Tibial artery (tissue), 4 donors: ENCODE data around the gene EDEM1.

Experiments used
- DNase-seq, 2 donors: peaks; one replicate each; pipeline ENCODE4 v3.0.0-alpha.2; 2019
- H3K27ac ChIP-seq, 2 donors: fragments of 200-600 bp; sonication (generic) in 1 of 2; 1 replicate in 1 of 2; 2 replicates in 1 of 2; pipeline ENCODE4 v1.5.1; 2018 to 2019; ENCODE audit warnings: mild to moderate bottlenecking in 1 of 2
- H3K27me3 ChIP-seq, 2 donors: fragments of 200-600 bp; sonication (generic) in 1 of 2; one replicate each; pipeline versions ENCODE4 v1.5.1 to v1.6.0; 2016 to 2019
- H3K36me3 ChIP-seq, 3 donors: fragments of 200-600 bp; sonication (generic) in 2 of 3; one replicate each; pipeline ENCODE4 v1.5.1; 2016 to 2019; ENCODE audit warnings: mild to moderate bottlenecking in 2 of 3
- H3K4me1 ChIP-seq, 4 donors: fragments of 200-600 bp; sonication (generic) in 2 of 4; 1 replicate in 3 of 4; 2 replicates in 1 of 4; pipeline ENCODE4 v1.5.1; 2016 to 2019
- H3K4me3 ChIP-seq, 2 donors: fragments of 200-600 bp; sonication (generic) in 1 of 2; 1 replicate in 1 of 2; 2 replicates in 1 of 2; pipeline ENCODE4 v1.5.1; 2018 to 2019; ENCODE audit warnings: mild to moderate bottlenecking in 2 of 2
- H3K9me3 ChIP-seq, 3 donors: fragments of 200-600 bp; sonication (generic) in 1 of 3; one replicate each; pipeline ENCODE4 v1.5.1; 2016 to 2019
- CTCF ChIP-seq, 2 experiments: fragments of 200-600 bp in 1 of 2; fragments of 450-650 bp in 1 of 2; IDR thresholded peaks; one replicate each; pipeline ENCODE4 v1.5.1; 2017 to 2019; ENCODE audit warnings: antibody characterized with exemption in 2 of 2, mild to moderate bottlenecking in 1 of 2, moderate library complexity in 1 of 2
- intact Hi-C: fragments of 100-400 bp; cut with DNase I; formaldehyde crosslinking; loops from one replicate; pipeline ENCODE4 v1.15.0; 2023; ENCODE audit warnings: low total_unique reads

EDEM1 gene

GRCh38 chr3:5231074-5231473 is 43.6 kb downstream of the EDEM1 start:
- Histone ChIP-seq H3K4me1 (no peaks in the 10 kb centered on the region), H3K9me3 (no peaks in the 10 kb centered on the region), H3K4me3 (no peak overlapping the region), H3K27me3 (peaks cover 0 to 6% of the 10 kb centered on the region in 2 donors), H3K27ac (no peak overlapping the region), H3K36me3 (no peaks in the 10 kb centered on the region)
- no peak for DNase-seq
- TF ChIP-seq CTCF (IDR thresholded peaks at IDR 0.05): no peak
- intact Hi-C loops: no loop called here

GRCh38 chr3:5231487-5231886 is 44.0 kb downstream of the EDEM1 start:
- no peak overlapping the region for H3K4me3 ChIP-seq
- no peaks in the 10 kb centered on the region for H3K9me3 ChIP-seq
- H3K36me3 ChIP-seq: no peaks in the 10 kb centered on the region
- H3K4me1 ChIP-seq: no peaks in the 10 kb centered on the region
- no peak overlapping the region for H3K27ac ChIP-seq
- peaks cover 0 to 6% of the 10 kb centered on the region in 2 donors for H3K27me3 ChIP-seq
- no peak for DNase-seq
- no peak for TF ChIP-seq CTCF (IDR thresholded peaks at IDR 0.05)
- intact Hi-C loops: no loop called here

- Histone ChIP-seq H3K36me3 (no peaks in the 10 kb centered on the region), H3K4me1 (no peaks in the 10 kb centered on the region), H3K27me3 (peaks cover 0 to 6% of the 10 kb centered on the region in 2 donors), H3K27ac (no peak overlapping the region), H3K4me3 (no peak overlapping the region), H3K9me3 (no peaks in the 10 kb centered on the region)
- intact Hi-C loops: no loop called here
- no peak for DNase-seq
- no peak for TF ChIP-seq CTCF (IDR thresholded peaks at IDR 0.05)
Observed at GRCh38 chr3:5232570-5232969, 45.1 kb downstream of the EDEM1 start.

GRCh38 chr3:5233026-5233425 is 45.5 kb downstream of the EDEM1 start:
- no peak overlapping the region for H3K4me3 ChIP-seq
- peaks cover 0 to 6% of the 10 kb centered on the region in 2 donors for H3K27me3 ChIP-seq
- intact Hi-C loops: no loop called here
- no peaks in the 10 kb centered on the region for H3K36me3 ChIP-seq
- no peaks in the 10 kb centered on the region for H3K4me1 ChIP-seq
- H3K27ac ChIP-seq: no peak overlapping the region
- DNase-seq: no peak
- TF ChIP-seq CTCF (IDR thresholded peaks at IDR 0.05): no peak
- H3K9me3 ChIP-seq: no peaks in the 10 kb centered on the region

- Histone ChIP-seq H3K4me1 (no peaks in the 10 kb centered on the region), H3K27me3 (peaks cover 0 to 6% of the 10 kb centered on the region in 2 donors), H3K9me3 (no peaks in the 10 kb centered on the region), H3K36me3 (no peaks in the 10 kb centered on the region), H3K27ac (no peak overlapping the region), H3K4me3 (no peak overlapping the region)
- intact Hi-C loops: no loop called here
- no peak for TF ChIP-seq CTCF (IDR thresholded peaks at IDR 0.05)
- DNase-seq: no peak
Observed at GRCh38 chr3:5235655-5236054, 48.1 kb downstream of the EDEM1 start.

- no peak for DNase-seq
- Histone ChIP-seq H3K4me1 (no peaks in the 10 kb centered on the region), H3K27ac (no peak overlapping the region), H3K36me3 (no peaks in the 10 kb centered on the region), H3K27me3 (no peaks in the 10 kb centered on the region), H3K4me3 (no peak overlapping the region), H3K9me3 (no peaks in the 10 kb centered on the region)
- TF ChIP-seq CTCF (IDR thresholded peaks at IDR 0.05): no peak
- intact Hi-C loops: no loop called here
Observed at GRCh38 chr3:5238545-5238944, 51.0 kb downstream of the EDEM1 start.
